DOHH2 (cell line): ENCODE data around the gene TIMP3.
A peak's percentile ranks its signal among the peaks of the same experiment; 100 is the strongest.

Experiments used
- H3F3A ChIP-seq: fragments of 200-600 bp; sonication (generic), shearing (Covaris generic); 2 replicates; pipeline ENCODE4 v1.6.0; 2016; ENCODE audit warnings: antibody characterized with exemption, mild to moderate bottlenecking; ENCODE audit not compliant: control insufficient read depth, insufficient read depth
- H3K27ac ChIP-seq: fragments of 200-600 bp; sonication (generic); 2 replicates; pipeline ENCODE4 v1.5.1; 2014; ENCODE audit warnings: low read depth, mild to moderate bottlenecking, low read length, moderate library complexity
- H3K27me3 ChIP-seq: fragments of 200-600 bp; sonication (generic); 2 replicates; pipeline ENCODE4 v1.6.1; 2014; ENCODE audit warnings: mild to moderate bottlenecking, low read length, mixed read lengths; ENCODE audit not compliant: control insufficient read depth
- H3K36me3 ChIP-seq: fragments of 200-600 bp; sonication (generic); 2 replicates; pipeline ENCODE4 v1.6.1; 2014; ENCODE audit warnings: mild to moderate bottlenecking, low read length, moderate library complexity, mixed read lengths; ENCODE audit not compliant: control insufficient read depth
- H3K4me1 ChIP-seq: fragments of 200-600 bp; sonication (generic); 2 replicates; pipeline ENCODE4 v1.6.1; 2014; ENCODE audit warnings: mild to moderate bottlenecking, low read length, mixed read lengths; ENCODE audit not compliant: control insufficient read depth
- H3K4me2 ChIP-seq: fragments of 200-600 bp; sonication (generic); 2 replicates; pipeline ENCODE4 v1.6.0; 2014; ENCODE audit warnings: mild to moderate bottlenecking, low read length, moderate library complexity
- H3K4me3 ChIP-seq: fragments of 200-600 bp; sonication (generic); 2 replicates; pipeline ENCODE4 v1.5.1; 2014; ENCODE audit warnings: mild to moderate bottlenecking, low read length, mixed read lengths
- H3K79me2 ChIP-seq: fragments of 200-600 bp; sonication (generic); 2 replicates; pipeline ENCODE4 v1.6.1; 2014; ENCODE audit warnings: mild to moderate bottlenecking, low read length, mixed read lengths; ENCODE audit not compliant: control insufficient read depth
- H3K9me2 ChIP-seq: fragments of 200-600 bp; sonication (generic); replicated peaks from 2 replicates; pipeline ENCODE4 v1.6.1; 2014; ENCODE audit warnings: mild to moderate bottlenecking, low read length, mixed read lengths; ENCODE audit not compliant: control insufficient read depth
- H3K9me3 ChIP-seq: fragments of 200-600 bp; sonication (generic); 2 replicates; pipeline ENCODE4 v1.6.1; 2014; ENCODE audit warnings: antibody characterized with exemption, low read length, mixed read lengths; ENCODE audit not compliant: control insufficient read depth, insufficient read depth
- H4K20me1 ChIP-seq: fragments of 200-600 bp; sonication (generic); 2 replicates; pipeline ENCODE4 v1.6.0; 2014; ENCODE audit warnings: low read depth, mild to moderate bottlenecking, antibody characterized with exemption, low read length, moderate library complexity; ENCODE audit not compliant: control insufficient read depth, insufficient read depth
- CTCF ChIP-seq: fragments of 200-600 bp; sonication (generic); IDR thresholded peaks from one replicate; pipeline ENCODE4 v1.5.1; 2014; ENCODE audit warnings: antibody characterized with exemption, mild to moderate bottlenecking, low read depth, low read length; ENCODE audit not compliant: poor library complexity, severe bottlenecking
- EZH2phosphoT487 ChIP-seq: fragments of 200-600 bp; sonication (generic); IDR thresholded peaks from 2 replicates; pipeline ENCODE4 v1.6.1; 2017; ENCODE audit warnings: borderline replicate concordance, mild to moderate bottlenecking, antibody characterized with exemption, low read length, moderate library complexity, mixed read lengths

TIMP3 gene

DNA sequence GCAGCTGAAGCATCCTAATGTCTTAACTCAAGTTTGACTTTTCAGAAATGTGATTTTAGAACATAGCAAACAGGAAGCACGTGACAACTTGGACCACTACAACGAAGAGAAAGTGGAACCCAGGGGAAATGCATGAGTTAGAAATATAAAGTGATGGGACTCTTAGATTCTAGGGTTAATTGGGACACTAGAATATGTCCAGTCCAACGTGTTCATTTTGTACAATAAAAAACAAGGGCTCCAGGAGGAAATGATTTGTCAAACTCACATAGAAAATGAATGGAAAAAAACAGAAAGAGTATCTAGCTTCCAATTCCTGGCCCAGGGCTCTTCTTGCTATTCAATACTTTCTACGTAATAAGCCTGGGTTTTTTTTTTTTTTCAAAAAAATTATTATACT lies 30.7 kb downstream of the TIMP3 start:
- no peaks in the 10 kb centered on the region for H3K36me3 ChIP-seq
- no peaks in the 10 kb centered on the region for H3K79me2 ChIP-seq
- H3K9me3 ChIP-seq, result no peaks in the 10 kb centered on the region
- 0 out of 2 replicates have a peak, but pooled peaks cover 2% of the 10 kb centered on the region for H3K4me1 ChIP-seq
- no peak overlapping the region for H3K27ac ChIP-seq
- no peaks in the 10 kb centered on the region for H4K20me1 ChIP-seq
- H3K4me2 ChIP-seq, result no peak overlapping the region
- no peaks in the 10 kb centered on the region; the same call in 1 of the 2 replicates for H3K27me3 ChIP-seq
- no peaks in the 10 kb centered on the region for H3F3A ChIP-seq
- no peak overlapping the region for H3K4me3 ChIP-seq
- no peaks in the 10 kb centered on the region for H3K9me2 ChIP-seq
- TF ChIP-seq CTCF, result no peak
- no peak for TF ChIP-seq EZH2phosphoT487

DNA sequence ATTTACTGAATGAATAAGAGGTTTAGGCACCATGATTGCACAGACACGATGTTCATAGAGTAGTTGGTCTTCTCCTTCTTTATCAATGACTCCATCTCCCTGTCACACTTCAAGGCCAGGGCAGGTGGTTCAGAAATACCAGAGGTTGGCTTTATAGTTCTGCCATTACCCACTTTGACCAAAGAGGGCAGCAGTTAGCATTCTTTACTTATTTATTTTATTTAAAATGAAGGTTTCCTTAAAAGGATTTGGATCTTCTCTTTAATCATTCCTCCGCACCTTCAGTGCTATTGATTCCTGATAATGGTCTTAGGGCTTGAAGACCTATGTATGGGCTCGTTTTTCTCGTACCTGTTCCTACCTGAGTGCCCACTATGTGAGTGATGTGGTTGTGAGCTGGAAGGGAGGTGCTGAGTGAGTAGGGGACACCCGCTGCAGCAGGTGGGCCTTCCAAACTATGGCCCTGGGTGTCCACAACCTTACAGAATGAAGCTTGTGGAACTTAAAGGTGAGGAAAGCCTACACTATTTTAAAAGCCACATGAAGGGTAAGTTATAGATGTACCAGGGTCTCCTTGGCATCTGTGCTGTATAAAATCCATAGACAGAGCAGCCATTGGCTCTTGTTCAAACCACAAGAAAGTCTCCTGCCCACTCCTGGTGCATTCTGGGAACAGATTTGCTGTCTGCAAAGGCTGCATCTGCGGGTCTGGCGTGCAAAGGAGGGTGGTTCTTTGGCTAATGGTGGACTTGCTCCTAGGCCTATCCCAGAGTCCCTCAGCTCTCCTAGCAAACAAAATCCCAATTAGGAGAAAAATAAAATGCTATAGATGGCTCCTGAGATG lies 35.0 kb downstream of the TIMP3 start:
- peaks cover 2% of the 10 kb centered on the region; the same call in 1 of the 2 replicates for H3K27me3 ChIP-seq
- H3K27ac ChIP-seq, result no peak overlapping the region
- no peaks in the 10 kb centered on the region for H3K9me2 ChIP-seq
- H4K20me1 ChIP-seq, result no peaks in the 10 kb centered on the region
- H3K36me3 ChIP-seq, result no peaks in the 10 kb centered on the region
- H3F3A ChIP-seq, result no peaks in the 10 kb centered on the region
- no peaks in the 10 kb centered on the region for H3K79me2 ChIP-seq
- no peak overlapping the region for H3K4me3 ChIP-seq
- H3K4me1 ChIP-seq, result 0 out of 2 replicates have a peak, but pooled peaks cover 2% of the 10 kb centered on the region
- no peak overlapping the region for H3K4me2 ChIP-seq
- H3K9me3 ChIP-seq, result no peaks in the 10 kb centered on the region
- TF ChIP-seq EZH2phosphoT487 (no peak), CTCF (peak; percentile 58)

DNA sequence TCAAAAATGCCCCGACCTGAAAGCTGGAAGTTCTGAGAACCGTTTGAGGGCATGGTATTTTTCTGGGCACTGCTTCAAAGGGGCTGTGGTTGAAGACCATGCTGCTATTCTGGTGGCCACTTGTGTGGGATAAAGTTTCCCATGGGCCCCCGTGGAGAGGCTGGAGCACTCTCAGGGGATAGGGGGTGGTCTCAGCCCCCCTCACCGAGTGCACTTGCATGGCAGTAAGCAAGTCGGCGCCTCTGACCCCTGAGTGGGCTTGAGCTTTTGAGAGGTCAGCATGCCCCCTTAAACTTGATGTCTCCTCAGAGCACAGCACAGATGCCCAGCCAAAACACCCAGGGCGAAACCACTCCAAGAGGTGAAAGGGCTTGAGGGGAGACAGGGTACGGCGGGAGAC lies 35.6 kb downstream of the TIMP3 start:
- Histone ChIP-seq H3K4me1 (0 out of 2 replicates have a peak, but pooled peaks cover under 1% of the 10 kb centered on the region), H3K27me3 (peaks cover 2% of the 10 kb centered on the region; the same call in 1 of the 2 replicates), H4K20me1 (no peaks in the 10 kb centered on the region), H3K79me2 (no peaks in the 10 kb centered on the region), H3K4me2 (no peak overlapping the region), H3K27ac (no peak overlapping the region), H3K36me3 (no peaks in the 10 kb centered on the region), H3K9me3 (no peaks in the 10 kb centered on the region), H3K9me2 (no peaks in the 10 kb centered on the region), H3K4me3 (no peak overlapping the region), H3F3A (no peaks in the 10 kb centered on the region)
- no peak for TF ChIP-seq EZH2phosphoT487
- TF ChIP-seq CTCF, result no peak
